GM18868 (cell line): ENCODE data around the gene PRSS35.
"Not testable (repeated sequence)": the region's sequence is repeated elsewhere in the genome, so short reads cannot be mapped to it uniquely, and the experiment has no call there.

ENCODE experiments used
- ATAC-seq: cut with Tn5 transposase; IDR thresholded peaks from one replicate; pipeline ENCODE4 v1.9.1; 2021; ENCODE audit warnings: mild to moderate bottlenecking, moderate library complexity; ENCODE audit not compliant: unreplicated experiment

PRSS35 gene

GRCh38 chr6:83514866-83515466, 2.6 kb downstream of the PRSS35 start:
- peak; percentile 60 for ATAC-seq

- no peak for ATAC-seq
Observed at GRCh38 chr6:83517500-83517899, 5.2 kb downstream of the PRSS35 start.

GRCh38 chr6:83518816-83519480, 6.6 kb downstream of the PRSS35 start:
- ATAC-seq = no peak

- ATAC-seq = peak; percentile 94
Observed at GRCh38 chr6:83536034-83536646, 23.8 kb downstream of the PRSS35 start.

- ATAC-seq = no peak
Observed at GRCh38 chr6:83536647-83537589, 24.6 kb downstream of the PRSS35 start.

- no peak for ATAC-seq
Observed at GRCh38 chr6:83539678-83540077, 27.3 kb downstream of the PRSS35 start.

- ATAC-seq = no peak
Observed at GRCh38 chr6:83546636-83547035, 34.3 kb downstream of the PRSS35 start.

GRCh38 chr6:83550482-83550881, 38.1 kb downstream of the PRSS35 start:
- ATAC-seq = not testable (repeated sequence)

GRCh38 chr6:83551748-83552147, 39.4 kb downstream of the PRSS35 start:
- ATAC-seq = not testable (repeated sequence)

GRCh38 chr6:83556871-83557270, 44.5 kb downstream of the PRSS35 start:
- no peak for ATAC-seq

- no peak for ATAC-seq
Observed at GRCh38 chr6:83558975-83559374, 46.6 kb downstream of the PRSS35 start.

- ATAC-seq = not testable (repeated sequence)
Observed at GRCh38 chr6:83571663-83572185, 59.4 kb downstream of the PRSS35 start.

- no peak for ATAC-seq
Observed at GRCh38 chr6:83574783-83575182, 62.4 kb downstream of the PRSS35 start.
